ENCODE data around the gene CHRM5.

- no peak for TF ChIP-seq SUZ12 (IDR thresholded peaks at IDR 0.05; ENCODE audit: extremely low read depth, insufficient read depth, insufficient read length)
- TF ChIP-seq YY1 (IDR thresholded peaks at IDR 0.05; ENCODE audit: insufficient read depth, insufficient read length), result no peak
- TF ChIP-seq ZNF274 (IDR thresholded peaks at IDR 0.05; ENCODE audit: low read depth, low read length), result no peak
These were observed 91.6 kb downstream of the CHRM5 start for GRCh38 chr15:34059946-34060345.
